ENCODE data around the gene YKT6.

The YKT6 gene

GRCh38 chr7:44262031-44262430 is 61.3 kb downstream of the YKT6 start:
- TF ChIP-seq CTCF (IDR thresholded peaks at IDR 0.05; ENCODE audit: low read depth, low read length, missing control alignments) = no peak
- no peak for DNase-seq (ENCODE audit: extremely low read depth, low read depth)
- H3K4me3 ChIP-seq (replicated peaks; ENCODE audit: low read depth, low read length) = no peak overlapping the region

DNA sequence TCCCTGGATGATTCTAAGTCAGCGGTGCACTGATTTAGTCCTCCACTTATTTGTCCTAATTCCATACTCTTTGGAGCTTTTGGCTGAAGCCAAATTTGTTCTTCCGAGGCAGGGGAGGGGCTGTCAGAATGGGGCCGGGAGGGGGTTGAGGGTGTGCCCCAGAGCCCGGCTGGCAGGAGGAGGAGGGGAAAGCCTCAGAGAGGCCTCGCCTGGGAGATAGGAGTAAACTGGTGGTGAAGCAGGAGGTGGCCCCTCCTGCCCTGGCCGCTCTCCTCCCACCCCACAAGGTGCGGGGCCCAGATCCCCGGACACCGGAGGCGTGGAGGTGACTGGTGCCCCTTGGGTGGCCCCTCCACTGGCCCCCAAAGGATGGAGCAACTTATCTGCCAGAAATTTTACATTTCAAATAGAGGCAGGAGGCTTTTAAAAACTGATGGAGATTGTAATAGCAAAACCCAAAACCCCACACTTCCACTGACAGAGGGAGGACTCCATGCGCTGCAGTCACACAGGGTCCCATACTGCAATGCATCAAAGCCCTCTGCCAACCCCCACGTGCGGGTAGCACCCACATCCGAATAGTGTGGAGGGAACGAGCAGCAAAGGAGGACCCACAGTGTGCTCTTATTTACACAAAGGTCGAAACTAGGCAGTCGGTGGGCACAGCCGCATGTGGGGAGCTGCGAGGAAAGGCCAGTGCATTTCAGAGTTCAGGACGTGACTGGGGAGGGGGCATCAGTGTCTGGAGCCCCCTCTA is 62.7 kb downstream of the YKT6 start:
- no peak for DNase-seq (ENCODE audit: extremely low read depth, low read depth)
- no peak overlapping the region for H3K4me3 ChIP-seq (replicated peaks; ENCODE audit: low read depth, low read length)
- no peak for TF ChIP-seq CTCF (IDR thresholded peaks at IDR 0.05; ENCODE audit: low read depth, low read length, missing control alignments)

All from HFF-Myc (cell line).